Activated gamma-delta T cell treated with anti-CD3 and anti-CD28 coated beads, Interleukin-2, amount 50 U/mL, for 16 hours (primary cell): ENCODE data around the gene FAM200B.

Experiments used
- DNase-seq: peaks from one replicate; pipeline ENCODE4 v3.0.0-alpha.2; 2020; ENCODE audit warnings: low read depth

The FAM200B gene

DNA sequence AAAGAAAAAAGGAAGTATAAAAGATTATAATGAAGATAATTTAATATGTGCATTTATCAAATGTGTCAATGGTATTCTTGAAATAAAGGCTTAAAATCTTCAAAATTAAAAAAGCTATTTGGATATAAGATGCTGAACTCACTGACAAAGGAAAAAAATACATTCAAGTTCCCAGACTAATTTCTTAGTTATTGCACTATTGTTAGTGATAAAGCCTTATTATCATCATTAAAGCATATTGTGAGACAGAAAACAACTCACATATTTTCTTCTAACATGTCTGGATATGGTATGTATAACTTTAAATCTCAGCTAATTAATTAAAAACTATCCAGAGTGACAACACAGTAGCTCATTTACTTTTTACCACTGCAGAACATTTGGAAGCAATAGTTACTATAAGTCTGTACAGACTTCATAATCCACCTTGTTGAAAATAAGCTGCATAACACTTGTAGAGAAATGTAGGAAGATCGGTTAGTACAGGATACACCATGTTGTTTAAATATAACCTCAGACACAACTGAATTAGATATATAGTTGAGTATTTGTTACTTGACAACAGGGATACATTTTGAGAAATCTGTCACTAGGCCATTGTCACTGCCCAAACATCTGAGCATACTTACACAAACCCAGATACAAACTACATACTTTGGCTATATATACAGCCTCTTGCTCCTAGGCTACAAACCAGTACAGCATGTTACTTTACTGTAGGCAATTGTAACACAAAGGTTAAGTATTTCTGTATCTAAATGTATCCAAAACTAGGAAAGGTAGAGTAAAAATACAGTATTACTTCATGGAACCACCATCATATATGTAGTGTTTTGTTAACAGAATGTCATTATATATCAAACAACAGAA lies 12.8 kb upstream of the FAM200B start:
- no peak for DNase-seq

- no peak for DNase-seq
Observed at GRCh38 chr4:15670576-15670975, 11.1 kb upstream of the FAM200B start.

DNA sequence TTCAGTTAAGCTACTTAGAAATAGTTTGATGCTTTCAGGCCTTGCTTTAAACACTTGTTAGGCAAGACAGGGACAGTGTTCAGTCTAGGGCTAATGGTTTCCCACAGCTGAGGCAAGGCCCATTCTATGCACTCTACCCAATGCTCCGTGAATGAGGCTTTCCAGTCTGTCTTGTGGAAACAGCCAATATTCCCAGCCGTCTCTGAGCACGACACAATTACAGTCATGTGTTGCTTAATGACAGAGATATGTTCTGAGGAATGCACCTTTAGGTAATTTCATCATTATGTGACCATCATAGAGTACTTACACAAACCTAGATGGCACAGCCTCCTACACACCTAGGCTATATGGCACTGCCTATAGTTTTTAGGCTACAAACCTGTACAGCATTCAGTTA lies 9.5 kb upstream of the FAM200B start:
- no peak for DNase-seq

DNA sequence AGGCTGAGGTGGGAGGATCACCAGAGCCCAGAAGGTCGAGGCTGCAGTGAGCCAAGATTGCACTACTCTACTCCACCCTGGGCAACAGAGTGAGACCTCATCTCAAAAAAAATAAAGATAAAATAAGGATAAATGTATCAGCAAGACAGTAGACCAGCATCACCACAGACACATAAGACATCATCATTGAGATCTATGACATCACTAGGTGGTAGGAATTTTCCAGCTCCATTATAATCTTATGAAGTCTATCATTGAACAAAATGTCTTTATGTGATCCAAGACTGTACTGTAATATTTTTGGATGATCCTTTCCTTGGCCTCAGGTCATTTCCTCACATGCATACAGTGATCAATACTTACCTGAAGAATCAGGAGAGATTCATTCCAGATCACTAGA lies 8.3 kb upstream of the FAM200B start:
- no peak for DNase-seq

GRCh38 chr4:15674046-15674445 lies 7.6 kb upstream of the FAM200B start:
- DNase-seq: no peak

- no peak for DNase-seq
Observed at GRCh38 chr4:15674926-15675325, 6.7 kb upstream of the FAM200B start.

DNA sequence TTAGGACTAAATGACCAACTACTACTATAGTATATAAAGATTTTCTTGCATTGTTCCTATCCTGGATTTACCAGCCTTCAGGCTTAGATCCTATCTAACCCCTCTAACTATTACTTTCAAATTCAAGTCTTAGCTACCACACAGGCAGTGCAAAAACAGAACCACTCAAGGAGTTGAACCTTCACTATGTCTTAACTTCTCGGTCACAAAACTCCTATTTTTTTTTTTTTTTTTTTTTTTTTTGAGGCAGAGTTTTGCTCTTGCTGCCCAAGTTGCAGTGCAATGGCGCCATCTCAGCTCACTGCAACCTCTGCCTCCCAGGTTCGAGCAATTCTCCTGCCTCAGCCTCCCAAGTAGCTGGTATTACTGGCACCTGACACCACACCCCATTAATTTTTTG lies 6.3 kb upstream of the FAM200B start:
- no peak for DNase-seq

GRCh38 chr4:15676039-15676438 lies 5.6 kb upstream of the FAM200B start:
- no peak for DNase-seq

- DNase-seq: no peak
Observed at GRCh38 chr4:15676899-15677298, 4.7 kb upstream of the FAM200B start.

- DNase-seq: no peak
Observed at GRCh38 chr4:15677507-15677988, 4.1 kb upstream of the FAM200B start.

DNA sequence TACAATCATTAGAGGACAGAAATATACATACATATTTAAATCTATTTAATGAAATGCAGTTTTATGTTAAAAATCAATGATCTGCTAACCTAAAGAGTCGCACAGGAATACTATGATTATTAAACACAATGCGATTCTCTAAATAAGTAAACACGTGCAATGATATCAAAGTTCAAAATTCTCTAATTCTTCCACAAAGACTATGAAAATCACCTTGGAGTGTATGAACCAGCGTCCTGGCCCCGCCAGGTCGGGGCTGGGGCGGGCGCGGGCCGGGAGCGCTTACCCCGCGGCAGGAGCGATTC lies 608 bp upstream of the FAM200B start:
- no peak for DNase-seq

DNA sequence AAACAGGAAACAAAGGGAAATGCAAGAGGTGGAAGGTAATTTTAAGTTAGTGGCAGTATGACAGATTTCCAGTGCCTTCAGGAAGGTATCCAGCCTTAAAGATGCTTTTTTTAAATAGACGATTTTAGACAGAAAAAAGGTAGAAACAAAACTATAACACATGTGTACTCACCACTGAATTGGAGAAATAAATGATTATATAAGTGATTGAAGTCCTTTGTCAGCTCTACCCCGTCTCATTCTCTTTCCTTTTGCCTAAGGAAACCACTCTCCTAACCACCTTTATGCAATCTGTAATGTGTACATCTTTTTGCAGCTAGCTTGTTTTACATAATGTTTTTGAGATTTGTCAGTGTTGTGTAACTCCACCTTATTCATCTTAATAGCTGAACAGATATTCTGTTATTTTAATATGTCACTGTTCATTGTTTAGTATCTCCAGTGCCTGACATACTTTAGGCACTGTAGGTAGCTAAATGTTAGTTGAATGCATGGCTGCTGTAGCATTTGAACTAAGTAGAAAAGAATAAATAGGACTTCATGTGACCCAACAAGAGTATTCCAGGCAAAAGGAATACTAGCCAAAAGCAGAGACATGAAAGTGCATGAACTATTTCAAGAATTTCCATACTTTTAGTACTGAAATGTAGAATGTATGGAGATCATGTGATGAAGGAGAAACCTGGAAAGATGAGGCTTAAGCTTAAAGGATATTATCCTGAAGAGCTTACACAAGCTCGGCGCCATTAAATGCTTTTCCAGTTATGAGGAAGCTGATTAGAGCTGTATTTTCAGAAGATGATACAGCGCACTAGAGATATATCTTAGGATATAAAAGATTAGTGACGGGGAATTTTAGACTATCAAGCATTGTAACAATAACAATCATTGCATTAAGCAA lies 865 bp downstream of the FAM200B start:
- no peak for DNase-seq

GRCh38 chr4:15683143-15683495 lies 1.5 kb downstream of the FAM200B start:
- DNase-seq: no peak

DNA sequence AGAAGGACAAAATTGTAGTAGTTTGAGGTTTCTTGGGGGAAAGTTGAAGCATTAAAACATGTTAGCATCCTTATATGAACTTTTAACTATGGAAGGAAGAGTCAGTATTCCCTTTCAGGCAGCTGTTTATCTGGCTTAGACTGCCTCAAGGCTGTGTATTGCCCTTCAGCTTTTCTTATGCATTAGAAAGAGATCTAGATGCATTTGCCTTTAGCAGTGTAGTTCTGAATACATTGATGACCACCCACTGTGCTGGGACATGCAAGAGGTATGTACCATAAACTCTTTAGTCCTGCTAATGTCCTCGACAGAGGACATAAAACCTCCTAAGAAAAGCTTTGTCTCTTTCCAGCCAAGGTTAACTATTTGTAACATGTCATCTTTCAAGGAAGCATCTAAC lies 2.9 kb downstream of the FAM200B start:
- DNase-seq: no peak

DNA sequence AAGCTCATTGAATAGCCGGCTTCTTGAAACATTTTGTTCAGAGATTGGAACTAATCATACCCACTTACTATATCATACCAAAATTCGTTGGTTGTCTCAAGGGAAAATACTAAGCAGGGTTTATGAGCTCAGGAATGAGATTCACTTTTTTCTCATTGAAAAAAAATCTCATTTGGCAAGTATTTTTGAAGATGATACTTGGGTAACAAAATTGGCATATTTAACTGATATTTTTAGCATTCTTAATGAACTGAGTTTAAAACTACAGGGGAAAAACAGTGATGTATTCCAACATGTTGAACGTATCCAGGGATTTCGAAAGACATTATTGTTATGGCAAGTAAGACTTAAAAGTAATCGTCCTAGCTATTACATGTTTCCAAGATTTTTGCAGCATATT lies 6.4 kb downstream of the FAM200B start:
- no peak for DNase-seq

DNA sequence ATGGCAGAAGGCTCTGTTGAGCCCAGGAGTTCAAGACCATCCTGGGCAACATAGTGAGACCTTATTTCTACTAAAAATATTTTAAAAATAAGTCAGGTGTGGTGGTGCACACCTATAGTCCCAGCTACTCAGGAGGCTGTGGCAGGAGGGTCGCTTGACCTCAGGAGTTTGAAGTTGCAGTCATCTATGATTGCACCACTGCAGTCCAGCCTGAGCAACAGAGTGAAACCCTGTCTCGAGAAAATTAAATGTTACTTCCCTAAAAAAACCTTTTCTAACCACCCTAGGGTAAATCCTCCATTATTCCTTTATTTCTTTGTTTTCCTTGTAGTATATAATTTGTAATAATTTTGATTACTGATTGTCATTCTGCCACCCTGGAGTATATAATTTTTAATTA lies 7.9 kb downstream of the FAM200B start:
- DNase-seq: no peak

GRCh38 chr4:15690020-15690809 lies 8.6 kb downstream of the FAM200B start:
- no peak for DNase-seq

- DNase-seq: no peak
Observed at GRCh38 chr4:15691346-15692135, 9.9 kb downstream of the FAM200B start.

- no peak for DNase-seq
Observed at GRCh38 chr4:15692602-15693001, 11.0 kb downstream of the FAM200B start.

DNA sequence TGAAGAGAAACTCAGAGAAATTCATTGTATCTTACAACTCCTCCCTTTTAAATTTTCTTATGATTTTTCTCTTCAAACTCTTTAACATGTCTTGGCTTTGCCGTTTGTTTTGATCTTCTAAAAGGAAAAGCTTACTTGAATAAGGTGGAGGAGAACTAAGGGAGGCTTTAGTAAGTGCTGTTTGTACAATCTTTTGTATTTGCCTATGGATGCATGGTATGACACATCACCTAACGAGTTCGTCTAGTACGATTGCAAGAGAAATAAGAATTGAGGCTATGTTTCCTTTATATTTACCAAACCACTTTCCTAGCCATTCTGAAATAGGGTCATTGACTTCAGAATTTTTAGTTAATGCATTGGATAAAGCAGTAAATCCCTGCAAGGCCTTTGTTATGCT lies 12.8 kb downstream of the FAM200B start:
- DNase-seq: no peak

DNA sequence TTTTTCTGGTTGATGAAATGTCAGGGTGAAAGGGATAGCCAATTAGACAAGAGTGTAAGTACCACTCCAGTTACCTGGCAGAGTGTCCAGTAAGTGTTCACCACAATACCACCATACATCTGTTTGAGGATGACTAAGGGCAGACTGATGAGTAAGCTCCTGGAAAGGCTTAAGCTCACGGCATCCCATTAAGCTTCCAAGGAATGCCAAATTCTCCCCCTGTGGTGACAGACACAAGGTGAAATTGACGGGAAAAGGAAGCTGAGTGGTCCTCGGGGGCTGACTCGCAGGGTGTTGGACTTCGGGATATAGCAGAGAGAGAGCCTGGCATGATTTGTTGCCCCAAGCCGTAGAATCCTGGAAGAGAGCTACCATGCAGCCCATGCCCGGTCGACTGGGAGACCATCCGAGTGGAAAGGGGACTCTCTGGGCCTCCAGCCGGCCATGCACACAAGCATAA lies 13.6 kb downstream of the FAM200B start:
- no peak for DNase-seq

- no peak for DNase-seq
Observed at GRCh38 chr4:15695729-15696128, 14.1 kb downstream of the FAM200B start.
